SJSA1 (cell line): ENCODE results near the gene PGF. TPM values are rescaled to one million over a fixed set of nuclear protein-coding genes. Genes with fewer than 3 reads are reported as not detected.

ENCODE experiments used
- DNase-seq, 2 experiments: peaks; one replicate each; pipeline ENCODE4 v3.0.0-alpha.2; 2015 to 2020; ENCODE audit warnings: low spot score in 2 of 2, low read depth in 1 of 2
- H3K27ac ChIP-seq: fragments of 250-450 bp; sonication (Bioruptor Pico); 2 replicates; pipeline ENCODE4 v1.5.1; 2020; ENCODE audit warnings: mild to moderate bottlenecking, moderate library complexity
- H3K27me3 ChIP-seq: fragments of 250-450 bp; sonication (Bioruptor Pico); replicated peaks from 2 replicates; pipeline ENCODE4 v1.5.1; 2020; ENCODE audit warnings: mild to moderate bottlenecking, moderate library complexity
- H3K36me3 ChIP-seq: fragments of 250-450 bp; sonication (Bioruptor Pico); 2 replicates; pipeline ENCODE4 v1.5.1; 2020; ENCODE audit warnings: mild to moderate bottlenecking
- H3K4me1 ChIP-seq: fragments of 250-450 bp; sonication (Bioruptor Pico); replicated peaks from 2 replicates; pipeline ENCODE4 v1.6.1; 2021; ENCODE audit warnings: mild to moderate bottlenecking
- H3K4me3 ChIP-seq: fragments of 250-450 bp; sonication (Bioruptor Pico); 2 replicates; pipeline ENCODE4 v1.5.1; 2020; ENCODE audit warnings: mild to moderate bottlenecking
- H3K9me3 ChIP-seq: fragments of 250-450 bp; sonication (Bioruptor Pico); replicated peaks from 2 replicates; pipeline ENCODE4 v1.5.1; 2020; ENCODE audit warnings: mild to moderate bottlenecking
- total RNA-seq: library from RNA; depleted of rRNA; stranded (reverse); fragments of >200 nt; shearing (Covaris generic); gene quantifications from 2 replicates; pipeline ENCODE4 v1.2.3, GENCODE V29; 2014; rRNA removed

The PGF gene
- total RNA-seq, 1 experiment from 2014 or later: 0.79 TPM

- DNase-seq: no peak
- Histone ChIP-seq H3K4me3 (no peak overlapping the region), H3K36me3 (peaks cover 88% of the 10 kb centered on the region), H3K4me1 (no peaks in the 10 kb centered on the region), H3K9me3 (no peaks in the 10 kb centered on the region), H3K27me3 (no peaks in the 10 kb centered on the region), H3K27ac (no peak overlapping the region)
These were observed 62.7 kb downstream of the PGF start for GRCh38 chr14:74892745-74893144.

- Histone ChIP-seq H3K36me3 (peaks cover 84% of the 10 kb centered on the region), H3K4me1 (no peaks in the 10 kb centered on the region), H3K9me3 (no peaks in the 10 kb centered on the region), H3K4me3 (no peak overlapping the region), H3K27me3 (no peaks in the 10 kb centered on the region), H3K27ac (no peak overlapping the region)
- no peak for DNase-seq
These were observed 63.5 kb downstream of the PGF start for GRCh38 chr14:74891870-74892269.

Other genes starting within 250 kb of the PGF start
- 15.2 and 23.2 TPM in 2 replicates for gene AREL1, start 242.5 kb downstream of the PGF start, total RNA-seq
- 9.4 and 25.9 TPM in 2 replicates for gene FCF1, start 242.5 kb downstream of the PGF start, total RNA-seq
- 13.4 and 15.1 TPM in 2 replicates for gene YLPM1, start 192.3 kb downstream of the PGF start, total RNA-seq
- gene PROX2, start 79.5 kb downstream of the PGF start, total RNA-seq: not detected in 2 replicates
- gene DLST, start 73.7 kb downstream of the PGF start, total RNA-seq: 28.4 and 34.9 TPM in 2 replicates
- not detected in 2 replicates for gene RPS6KL1, start 32.3 kb downstream of the PGF start, total RNA-seq
- 43.5 and 46.5 TPM in 2 replicates for gene EIF2B2, start 47.3 kb upstream of the PGF start, total RNA-seq
- 10.3 and 20.6 TPM in 2 replicates for gene MLH3, start 95.9 kb upstream of the PGF start, total RNA-seq
- 11.5 and 29.5 TPM in 2 replicates for gene ACYP1, start 108.4 kb upstream of the PGF start, total RNA-seq
- gene ZC2HC1C, start 114.0 kb upstream of the PGF start, total RNA-seq: 0.34 and 5.5 TPM in 2 replicates
- 15.3 and 26.1 TPM in 2 replicates for gene NEK9, start 171.5 kb upstream of the PGF start, total RNA-seq
- gene TMED10, start 221.0 kb upstream of the PGF start, total RNA-seq: 155 and 203 TPM in 2 replicates